Gastrocnemius medialis (tissue), 4 donors: ENCODE measurements around the gene INPP5E. TPM values are rescaled to one million over a fixed set of nuclear protein-coding genes. Genes with fewer than 3 reads are reported as not detected.
A peak's percentile ranks its signal among the peaks of the same experiment; 100 is the strongest.
"Not testable (repeated sequence)": the region's sequence is repeated elsewhere in the genome, so short reads cannot be mapped to it uniquely, and the experiment has no call there.

Source experiments
- ATAC-seq, 2 donors: fragments of 150-250 bp; one replicate each; pipeline ENCODE4 v1.9.1; 2016
- DNase-seq, 2 donors: peaks; one replicate each; pipeline ENCODE4 v3.0.0-alpha.2; 2019
- H3K27ac ChIP-seq, 4 donors: fragments of 200-600 bp; sonication (generic); 1 replicate in 1 of 4; 2 replicates in 3 of 4; pipeline ENCODE4 v1.5.1; 2016 to 2018; ENCODE audit warnings: mild to moderate bottlenecking in 2 of 4, moderate library complexity in 1 of 4
- H3K27me3 ChIP-seq, 3 donors: fragments of 200-600 bp; sonication (generic) in 2 of 3; 1 replicate in 1 of 3; 2 replicates in 2 of 3; pipeline versions ENCODE4 v1.5.1 to v1.6.0; 2016 to 2019; ENCODE audit warnings: mild to moderate bottlenecking in 1 of 3, moderate library complexity in 1 of 3
- H3K36me3 ChIP-seq, 2 donors: fragments of 200-600 bp; sonication (generic) in 1 of 2; one replicate each; pipeline ENCODE4 v1.5.1; 2017 to 2018
- H3K4me1 ChIP-seq, 2 donors: fragments of 200-600 bp; sonication (generic) in 1 of 2; one replicate each; pipeline ENCODE4 v1.5.1; 2016 to 2017; ENCODE audit warnings: mild to moderate bottlenecking in 2 of 2
- H3K4me3 ChIP-seq, 4 donors: fragments of 200-600 bp; sonication (generic) in 3 of 4; 1 replicate in 1 of 4; 2 replicates in 3 of 4; pipeline ENCODE4 v1.5.1; 2016 to 2019; ENCODE audit warnings: mild to moderate bottlenecking in 2 of 4
- H3K9me3 ChIP-seq, 3 donors: fragments of 200-600 bp; sonication (generic) in 2 of 3; 1 replicate in 1 of 3; 2 replicates in 2 of 3; pipeline ENCODE4 v1.5.1; 2016 to 2019
- POLR2A ChIP-seq, 2 donors: fragments of 450-650 bp; IDR thresholded peaks; one replicate each; pipeline ENCODE4 v1.6.1; 2017; ENCODE audit warnings: antibody characterized with exemption in 2 of 2, mild to moderate bottlenecking in 2 of 2, moderate library complexity in 2 of 2
- in situ Hi-C, 4 donors: fragments of 200-750 bp; cut with MboI; loops; one replicate each; pipeline versions ENCODE4 v1.15.0 to v1.8.0; 2017; ENCODE audit warnings: low sequenced_read_pairs in 4 of 4
- intact Hi-C: fragments of 100-400 bp; cut with DNase I; formaldehyde crosslinking; loops from one replicate; pipeline ENCODE4 v1.15.1; 2023; ENCODE audit warnings: low total_unique reads
- total RNA-seq, 4 donors: library from RNA; depleted of rRNA; stranded (reverse); fragments of >200 nt; gene quantifications; one replicate each; pipeline versions ENCODE4 v1.1.0 to v1.2.3, GENCODE V29; 2016
- TF ChIP-seq, protein P1 (sequence below), 5 experiments: fragments of 450-650 bp in 3 of 5; fragments of 200-600 bp in 2 of 5; sonication (generic) in 2 of 5; IDR thresholded peaks in 4 of 5; conservative IDR thresholded peaks in 1 of 5; 1 replicate in 4 of 5; 2 replicates in 1 of 5; pipeline ENCODE4 v1.5.1; 2016 to 2019; ENCODE audit warnings: antibody characterized with exemption in 5 of 5, mild to moderate bottlenecking in 3 of 5, moderate library complexity in 3 of 5

The INPP5E gene
- total RNA-seq, 4 donors from 2014 or later: 5.0 to 6.7 (median 5.9) TPM

DNA sequence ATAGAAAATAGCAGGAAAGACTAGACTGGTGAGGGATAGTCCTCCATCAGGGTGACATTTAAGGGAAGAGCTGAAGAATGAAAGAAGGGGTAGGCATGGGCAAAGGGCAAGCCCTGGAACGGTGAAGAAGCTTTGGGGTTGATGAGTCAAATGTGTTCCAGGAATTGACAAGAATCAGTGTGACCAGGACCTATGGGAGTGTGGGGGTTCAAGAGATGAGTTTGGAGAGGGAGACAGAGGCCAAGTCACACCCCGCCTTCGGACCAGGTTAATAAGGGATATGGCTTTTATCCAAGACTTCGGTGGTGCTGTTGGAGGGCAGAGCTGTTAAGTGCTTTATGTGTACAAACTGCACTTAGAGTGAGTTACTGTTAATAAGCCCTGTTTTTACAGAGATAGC is 28.3 kb downstream of the INPP5E start:
- peaks cover 0 to 59% of the 10 kb centered on the region in 2 donors for H3K36me3 ChIP-seq
- in situ Hi-C loops (no loop called here), intact Hi-C loops (loop anchor here (2.0 kb wide), 1 partner anchor 27 kb away; the partner anchor contains the start of gene INPP5E)
- no peaks in the 10 kb centered on the region for H3K27me3 ChIP-seq
- H3K4me3 ChIP-seq: peak overlapping the region; percentile 76 to 97 (median 82)
- TF ChIP-seq POLR2A (IDR thresholded peaks at IDR 0.05): no peak
- TF ChIP-seq, protein P1, sequence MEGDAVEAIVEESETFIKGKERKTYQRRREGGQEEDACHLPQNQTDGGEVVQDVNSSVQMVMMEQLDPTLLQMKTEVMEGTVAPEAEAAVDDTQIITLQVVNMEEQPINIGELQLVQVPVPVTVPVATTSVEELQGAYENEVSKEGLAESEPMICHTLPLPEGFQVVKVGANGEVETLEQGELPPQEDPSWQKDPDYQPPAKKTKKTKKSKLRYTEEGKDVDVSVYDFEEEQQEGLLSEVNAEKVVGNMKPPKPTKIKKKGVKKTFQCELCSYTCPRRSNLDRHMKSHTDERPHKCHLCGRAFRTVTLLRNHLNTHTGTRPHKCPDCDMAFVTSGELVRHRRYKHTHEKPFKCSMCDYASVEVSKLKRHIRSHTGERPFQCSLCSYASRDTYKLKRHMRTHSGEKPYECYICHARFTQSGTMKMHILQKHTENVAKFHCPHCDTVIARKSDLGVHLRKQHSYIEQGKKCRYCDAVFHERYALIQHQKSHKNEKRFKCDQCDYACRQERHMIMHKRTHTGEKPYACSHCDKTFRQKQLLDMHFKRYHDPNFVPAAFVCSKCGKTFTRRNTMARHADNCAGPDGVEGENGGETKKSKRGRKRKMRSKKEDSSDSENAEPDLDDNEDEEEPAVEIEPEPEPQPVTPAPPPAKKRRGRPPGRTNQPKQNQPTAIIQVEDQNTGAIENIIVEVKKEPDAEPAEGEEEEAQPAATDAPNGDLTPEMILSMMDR (IDR thresholded peaks at IDR 0.05 in 4 of 5, conservative IDR thresholded peaks at IDR 0.05 in 1 of 5): no peak
- DNase-seq: no peak
- peak overlapping the region; percentile 81 to 93 (median 90) for H3K27ac ChIP-seq
- no peak for ATAC-seq
- peaks cover 16 to 25% of the 10 kb centered on the region in 2 donors for H3K4me1 ChIP-seq
- H3K9me3 ChIP-seq: no peaks in the 10 kb centered on the region

DNA sequence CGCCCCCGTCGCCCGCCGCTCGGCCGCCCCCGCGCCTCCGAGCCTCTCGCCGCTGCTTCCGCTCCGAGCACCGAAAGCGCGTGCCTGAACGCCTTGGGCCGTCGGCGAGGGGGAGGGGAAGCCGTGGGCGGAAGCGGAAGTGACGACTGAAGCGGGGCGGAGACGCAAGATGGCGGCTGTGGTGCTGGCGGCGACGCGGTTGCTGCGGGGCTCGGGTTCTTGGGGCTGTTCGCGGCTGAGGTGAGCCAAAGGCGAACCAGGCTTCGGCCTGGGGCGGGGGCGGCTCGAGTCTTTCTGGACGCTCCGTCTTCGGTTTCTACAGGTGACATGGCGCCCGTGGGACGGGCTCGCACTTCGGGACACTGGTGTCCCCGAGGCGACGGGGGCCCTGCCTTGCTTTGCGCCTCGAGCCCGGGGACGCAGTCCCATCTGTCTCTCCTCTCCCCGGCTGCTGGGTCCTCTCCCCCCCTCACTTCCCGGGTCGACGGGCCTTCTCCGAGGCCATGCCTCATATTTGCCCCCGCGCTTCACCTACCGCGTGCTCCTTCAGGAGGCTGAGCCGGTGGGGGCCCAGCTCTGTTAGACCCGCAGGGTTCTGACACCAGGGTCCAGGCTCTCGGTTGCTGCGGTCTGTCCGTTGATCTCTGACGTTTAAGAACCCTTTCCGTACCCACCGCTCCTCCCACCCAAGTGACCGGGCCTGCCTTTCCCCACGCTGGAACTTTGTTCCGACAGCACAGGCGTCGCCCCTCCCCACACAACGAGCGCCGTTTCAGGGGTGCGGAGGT is 29.0 kb downstream of the INPP5E start, which contains the start of the genes ENTR1 and PMPCA:
ENTR1 (minus strand) TSS at position 115 of the 788 bp plus-strand sequence. CDS start 217 bp downstream, outside the sequence.
PMPCA (plus strand) TSS at position 159 of the 788 bp plus-strand sequence; CDS start at position 170, 11 bp downstream.
- DNase-seq: peak; percentile 87
- Histone ChIP-seq H3K36me3 (peaks cover 0 to 59% of the 10 kb centered on the region in 2 donors), H3K9me3 (no peaks in the 10 kb centered on the region), H3K4me1 (peaks cover 16 to 25% of the 10 kb centered on the region in 2 donors), H3K4me3 (peak within 1 kb of the TSS; percentile 76 to 97 (median 82)), H3K27ac (peak within 1 kb of the TSS; percentile 81 to 93 (median 90)), H3K27me3 (no peaks in the 10 kb centered on the region)
- TF ChIP-seq POLR2A (IDR thresholded peaks at IDR 0.05): peak; percentile 83 to 94
- TF ChIP-seq, protein P1 (IDR thresholded peaks at IDR 0.05 in 4 of 5, conservative IDR thresholded peaks at IDR 0.05 in 1 of 5): no peak
- intact Hi-C loops: loop anchor here (1.0 to 2.0 kb wide), 3 partner anchors 10 to 73 kb away; partner anchors contain the start of genes INPP5E, SEC16A and SNAPC4
- in situ Hi-C loops: no loop called here
- peak; percentile 94 to 96 for ATAC-seq

DNA sequence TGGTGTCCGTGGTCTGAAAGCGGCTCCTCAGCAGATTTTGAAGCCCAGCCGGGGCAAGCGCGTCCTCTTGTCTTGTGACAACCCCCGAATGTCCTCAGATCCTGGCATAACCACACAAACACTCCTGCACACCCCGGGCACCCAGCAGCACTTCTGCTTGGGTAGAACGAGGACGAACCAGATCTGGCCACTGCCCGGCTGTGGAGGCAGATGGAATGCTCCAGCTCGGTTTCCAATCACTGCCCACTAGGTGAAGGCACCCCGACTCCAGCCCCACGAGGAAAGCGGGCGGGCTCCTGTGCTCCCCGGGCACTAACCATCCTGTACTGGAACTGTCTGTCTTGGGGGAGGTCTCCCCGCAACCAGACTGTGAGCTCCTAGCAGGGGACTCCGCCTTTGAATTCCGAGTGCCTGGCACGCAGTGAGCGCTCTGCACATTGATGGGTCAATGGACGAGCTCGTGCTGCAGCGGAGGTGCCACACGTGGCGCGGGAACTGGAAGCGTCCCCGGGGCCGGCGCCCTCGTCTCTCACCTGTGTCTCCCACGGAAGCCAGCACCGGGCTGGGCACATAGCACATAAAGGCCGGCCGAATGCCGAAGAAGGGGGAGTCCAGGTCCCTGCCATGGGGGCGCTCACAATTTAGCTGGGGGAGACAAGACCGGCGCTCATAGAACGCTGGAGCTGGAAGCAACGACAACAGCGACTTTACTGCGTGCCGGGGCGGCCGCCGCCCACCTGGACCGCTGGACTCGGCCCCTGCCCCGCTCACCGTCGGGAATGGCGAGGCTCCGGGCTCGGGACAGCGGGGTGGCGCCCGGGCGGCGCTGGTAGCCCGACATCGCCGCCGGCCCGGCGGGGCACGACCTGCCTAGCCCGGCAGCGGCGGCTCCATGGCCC is 29.8 kb downstream of the INPP5E start:
- DNase-seq: peak; percentile 42 to 55
- H3K9me3 ChIP-seq: no peaks in the 10 kb centered on the region
- peak; percentile 64 to 70 for ATAC-seq
- in situ Hi-C loops (no loop called here), intact Hi-C loops (loop anchor here (1.0 to 10.0 kb wide), 4 partner anchors 10 to 445 kb away; partner anchors contain the start of genes INPP5E, SEC16A, SNAPC4 and UBAC1)
- TF ChIP-seq POLR2A (IDR thresholded peaks at IDR 0.05): no peak
- TF ChIP-seq, protein P1 (IDR thresholded peaks at IDR 0.05 in 4 of 5, conservative IDR thresholded peaks at IDR 0.05 in 1 of 5): no peak
- H3K36me3 ChIP-seq: peaks cover 0 to 59% of the 10 kb centered on the region in 2 donors
- peaks cover 16 to 25% of the 10 kb centered on the region in 2 donors for H3K4me1 ChIP-seq
- peak overlapping the region; percentile 69 to 88 (median 74) for H3K4me3 ChIP-seq
- no peaks in the 10 kb centered on the region for H3K27me3 ChIP-seq
- peak overlapping the region; percentile 81 to 93 (median 84) for H3K27ac ChIP-seq

DNA sequence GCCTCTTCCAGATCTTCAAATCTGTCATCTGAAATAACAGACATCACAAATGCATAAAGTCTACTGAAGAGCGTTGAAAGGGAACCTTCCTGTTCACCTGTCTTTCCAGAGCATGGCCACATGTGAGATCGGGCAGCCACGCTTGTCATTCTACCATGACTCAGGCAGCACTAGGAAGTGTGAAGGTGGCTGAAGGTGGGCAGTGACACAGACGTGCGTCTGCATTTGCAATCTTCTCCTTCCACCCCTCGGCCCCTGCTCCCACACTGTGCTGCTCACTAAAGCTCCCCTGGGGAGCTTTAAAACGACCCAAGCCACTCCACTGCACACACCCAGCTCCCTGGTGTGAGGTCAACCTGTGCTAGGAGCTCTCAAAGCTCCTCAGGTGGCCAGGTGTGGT is 31.7 kb downstream of the INPP5E start:
- no peak for DNase-seq
- peaks cover 16 to 25% of the 10 kb centered on the region in 2 donors for H3K4me1 ChIP-seq
- H3K27ac ChIP-seq: no peak overlapping the region
- H3K9me3 ChIP-seq: no peaks in the 10 kb centered on the region
- intact Hi-C loops (loop anchor here (10.0 kb wide), 1 partner anchor 443 kb away; the partner anchor contains the start of gene UBAC1), in situ Hi-C loops (no loop called here)
- no peak for ATAC-seq
- no peak for TF ChIP-seq POLR2A (IDR thresholded peaks at IDR 0.05)
- TF ChIP-seq, protein P1 (IDR thresholded peaks at IDR 0.05 in 4 of 5, conservative IDR thresholded peaks at IDR 0.05 in 1 of 5): no peak
- H3K4me3 ChIP-seq: no peak overlapping the region
- no peaks in the 10 kb centered on the region for H3K27me3 ChIP-seq
- peaks cover 0 to 55% of the 10 kb centered on the region in 2 donors for H3K36me3 ChIP-seq

DNA sequence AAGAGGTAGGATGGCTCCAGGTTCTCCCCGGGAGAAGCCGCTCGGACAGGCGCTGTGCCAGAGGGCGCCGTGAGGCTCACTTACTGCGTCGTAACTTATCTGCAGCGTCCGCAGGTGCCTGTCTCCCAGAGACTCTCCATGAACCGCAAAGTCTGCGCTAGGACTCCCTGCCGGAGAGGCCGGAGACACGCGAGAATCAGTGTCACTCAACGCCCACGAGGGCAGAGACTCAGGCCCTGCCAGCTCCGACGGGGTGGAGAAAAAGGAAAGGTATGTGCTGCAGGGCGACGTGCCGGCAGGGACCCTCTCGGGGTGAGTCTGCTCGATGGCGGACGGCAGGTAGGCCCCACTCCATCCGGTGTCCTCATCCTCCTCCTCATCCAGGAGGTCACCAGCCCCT is 32.6 kb downstream of the INPP5E start:
- in situ Hi-C loops: not testable (repeated sequence)

DNA sequence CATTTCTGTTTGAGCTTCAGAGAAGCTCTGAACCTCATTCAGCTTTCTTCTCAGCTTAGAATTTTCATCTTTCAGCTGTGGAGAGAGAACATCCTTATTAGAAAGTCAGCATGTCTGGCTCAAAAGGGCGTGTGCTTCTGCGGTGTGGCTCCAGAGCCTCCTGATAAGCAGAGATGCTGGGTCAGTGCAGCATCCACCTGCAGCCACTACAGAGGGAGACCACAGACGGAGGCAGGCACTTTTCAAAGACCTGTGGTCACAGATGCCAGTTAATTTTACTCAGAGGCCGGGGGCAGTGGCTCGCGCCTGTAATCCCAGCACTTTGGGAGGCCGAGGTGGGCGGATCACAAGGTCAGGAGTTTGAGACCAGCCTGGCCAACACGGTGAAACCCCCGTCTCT is 33.7 kb downstream of the INPP5E start:
- H3K9me3 ChIP-seq, DNase-seq, H3K27me3 ChIP-seq, H3K27ac ChIP-seq, ATAC-seq, H3K4me3 ChIP-seq, in situ Hi-C loops: not testable (repeated sequence)
- intact Hi-C loops: loop anchor here (10.0 kb wide), 1 partner anchor 441 kb away; the partner anchor contains the start of gene UBAC1
- peaks cover 6 to 13% of the 10 kb centered on the region in 2 donors for H3K4me1 ChIP-seq
- H3K36me3 ChIP-seq: peaks cover 0 to 43% of the 10 kb centered on the region in 2 donors

More for the DNA sequence above, 32.6 kb downstream of the INPP5E start:
- intact Hi-C loops: loop anchor here (10.0 kb wide), 1 partner anchor 442 kb away; the partner anchor contains the start of gene UBAC1
- H3K9me3 ChIP-seq, H3K4me3 ChIP-seq, H3K27me3 ChIP-seq, ATAC-seq, DNase-seq, H3K27ac ChIP-seq: not testable (repeated sequence)
- Histone ChIP-seq H3K4me1 (peaks cover 16 to 25% of the 10 kb centered on the region in 2 donors), H3K36me3 (peaks cover 0 to 46% of the 10 kb centered on the region in 2 donors)
